ENCODE measurements around the gene CBX2. TPM values are rescaled to one million over a fixed set of nuclear protein-coding genes. Genes with fewer than 3 reads are reported as not detected.

The CBX2 gene
- total RNA-seq, 3 donors from 2014 or later (not counting 1 experiment from before 2014, with no cell fraction given), result 0.18 to 1.3 TPM; not detected in 1

GRCh38 chr17:79732254-79732653, 45.7 kb upstream of the CBX2 start:
- H3K9me3 ChIP-seq (ENCODE audit: control insufficient read depth, insufficient read depth, low read length), result no peaks in the 10 kb centered on the region
- WGBS (ENCODE audit: insufficient coverage), result 72% methylated on average over 9 of the region's 10 CpGs
- H3K4me3 ChIP-seq (ENCODE audit: low read length), result peak overlapping the region; percentile 51
- peak overlapping the region; percentile 84 for H3K27ac ChIP-seq (ENCODE audit: low read length)
- H3K36me3 ChIP-seq (ENCODE audit: control insufficient read depth, insufficient read depth, low read length), result no peaks in the 10 kb centered on the region
- DNase-seq, result no peak
- H3K4me3 Mint-ChIP-seq, result peak overlapping the region; percentile 92
- H3K27me3 ChIP-seq (ENCODE audit: control insufficient read depth, insufficient read depth, low read length), result no peaks in the 10 kb centered on the region
- peak overlapping the region in 1 of 2 donors; percentile 90 for H3K27ac Mint-ChIP-seq
- no peaks in the 10 kb centered on the region for H3K36me3 Mint-ChIP-seq
- TF ChIP-seq, protein P1, sequence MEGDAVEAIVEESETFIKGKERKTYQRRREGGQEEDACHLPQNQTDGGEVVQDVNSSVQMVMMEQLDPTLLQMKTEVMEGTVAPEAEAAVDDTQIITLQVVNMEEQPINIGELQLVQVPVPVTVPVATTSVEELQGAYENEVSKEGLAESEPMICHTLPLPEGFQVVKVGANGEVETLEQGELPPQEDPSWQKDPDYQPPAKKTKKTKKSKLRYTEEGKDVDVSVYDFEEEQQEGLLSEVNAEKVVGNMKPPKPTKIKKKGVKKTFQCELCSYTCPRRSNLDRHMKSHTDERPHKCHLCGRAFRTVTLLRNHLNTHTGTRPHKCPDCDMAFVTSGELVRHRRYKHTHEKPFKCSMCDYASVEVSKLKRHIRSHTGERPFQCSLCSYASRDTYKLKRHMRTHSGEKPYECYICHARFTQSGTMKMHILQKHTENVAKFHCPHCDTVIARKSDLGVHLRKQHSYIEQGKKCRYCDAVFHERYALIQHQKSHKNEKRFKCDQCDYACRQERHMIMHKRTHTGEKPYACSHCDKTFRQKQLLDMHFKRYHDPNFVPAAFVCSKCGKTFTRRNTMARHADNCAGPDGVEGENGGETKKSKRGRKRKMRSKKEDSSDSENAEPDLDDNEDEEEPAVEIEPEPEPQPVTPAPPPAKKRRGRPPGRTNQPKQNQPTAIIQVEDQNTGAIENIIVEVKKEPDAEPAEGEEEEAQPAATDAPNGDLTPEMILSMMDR (IDR thresholded peaks at IDR 0.05), result no peak
- H3K27me3 Mint-ChIP-seq (ENCODE audit: low read depth in 2 of 2), result no peaks in the 10 kb centered on the region
- H3K4me1 Mint-ChIP-seq, result peaks cover 18 to 20% of the 10 kb centered on the region in 2 donors
- peaks cover 27% of the 10 kb centered on the region for H3K4me1 ChIP-seq (ENCODE audit: control insufficient read depth, insufficient read depth, low read length)
- ATAC-seq, result no peak
- H3K9me3 Mint-ChIP-seq, result no peaks in the 10 kb centered on the region
- intact Hi-C loops (cut with micrococcal nuclease), result no loop called here

- Histone ChIP-seq H3K27ac (ENCODE audit: low read length) (peak overlapping the region; percentile 84), H3K4me1 (ENCODE audit: control insufficient read depth, insufficient read depth, low read length) (peaks cover 27% of the 10 kb centered on the region), H3K9me3 (ENCODE audit: control insufficient read depth, insufficient read depth, low read length) (no peaks in the 10 kb centered on the region), H3K4me3 (ENCODE audit: low read length) (peak overlapping the region; percentile 51), H3K36me3 (ENCODE audit: control insufficient read depth, insufficient read depth, low read length) (no peaks in the 10 kb centered on the region), H3K27me3 (ENCODE audit: control insufficient read depth, insufficient read depth, low read length) (peaks cover under 1% of the 10 kb centered on the region)
- ATAC-seq (peak in 1 of 3 donors; percentile 72), DNase-seq (no peak)
- intact Hi-C loops (cut with micrococcal nuclease), result no loop called here
- TF ChIP-seq, protein P1 (IDR thresholded peaks at IDR 0.05), result no peak
- Mint-ChIP-seq H3K27ac (peak overlapping the region; percentile 37 to 90), H3K36me3 (no peaks in the 10 kb centered on the region), H3K4me1 (peaks cover 18 to 20% of the 10 kb centered on the region in 2 donors), H3K4me3 (peak overlapping the region; percentile 92), H3K9me3 (no peaks in the 10 kb centered on the region), H3K27me3 (ENCODE audit: low read depth in 2 of 2) (no peaks in the 10 kb centered on the region)
- 48% methylated on average over 35 of the region's 35 CpGs for WGBS (ENCODE audit: insufficient coverage)
Measured at GRCh38 chr17:79732804-79733691, 44.9 kb upstream of the CBX2 start.

- peaks cover 20% of the 10 kb centered on the region for H3K4me1 ChIP-seq (ENCODE audit: control insufficient read depth, insufficient read depth, low read length)
- ATAC-seq (no peak), DNase-seq (no peak)
- H3K9me3 Mint-ChIP-seq, result no peaks in the 10 kb centered on the region
- intact Hi-C loops (cut with micrococcal nuclease), result no loop called here
- H3K36me3 Mint-ChIP-seq, result no peaks in the 10 kb centered on the region
- peak overlapping the region in 1 of 2 donors; percentile 90 for H3K27ac Mint-ChIP-seq
- WGBS (ENCODE audit: insufficient coverage), result 93% methylated on average over 9 of the region's 9 CpGs
- H3K4me3 Mint-ChIP-seq, result peak overlapping the region; percentile 92
- H3K27me3 Mint-ChIP-seq (ENCODE audit: low read depth in 2 of 2), result peaks cover 2% of the 10 kb centered on the region in 2 donors
- H3K9me3 ChIP-seq (ENCODE audit: control insufficient read depth, insufficient read depth, low read length), result no peaks in the 10 kb centered on the region
- peaks cover 13 to 15% of the 10 kb centered on the region in 2 donors for H3K4me1 Mint-ChIP-seq
- peak overlapping the region; percentile 51 for H3K4me3 ChIP-seq (ENCODE audit: low read length)
- no peaks in the 10 kb centered on the region for H3K36me3 ChIP-seq (ENCODE audit: control insufficient read depth, insufficient read depth, low read length)
- H3K27ac ChIP-seq (ENCODE audit: low read length), result peak overlapping the region; percentile 84
- TF ChIP-seq, protein P1 (IDR thresholded peaks at IDR 0.05), result no peak
- H3K27me3 ChIP-seq (ENCODE audit: control insufficient read depth, insufficient read depth, low read length), result peaks cover 2% of the 10 kb centered on the region
Measured at GRCh38 chr17:79733692-79734070, 44.3 kb upstream of the CBX2 start.
